Endothelial cell of umbilical vein (primary cell): ENCODE results near the gene SPATA45. TPM values are rescaled to one million over a fixed set of nuclear protein-coding genes. Genes with fewer than 3 reads are reported as not detected.

Experiments used
- BruUV-seq: library from RNA; stranded (reverse); fragments of 400-500 nt; replicated peaks from 2 replicates; lab custom pipeline; 2021; lab: Mats Ljungman, UMichigan
- CTCF ChIA-PET: fragments of 300-600, 350-600 bp; sonication (Branson Sonifier 250); formaldehyde crosslinking; loops from one replicate; lab custom pipeline; 2021; ENCODE audit warnings: antibody characterized with exemption, inconsistent platforms; lab: Charles Lee
- POLR2A ChIA-PET: fragments of 300-600, 350-600 bp; sonication (Branson Sonifier 250); formaldehyde crosslinking; loops from one replicate; lab custom pipeline; 2021; ENCODE audit warnings: antibody characterized with exemption, inconsistent platforms; lab: Charles Lee
- DNase-seq: peaks from one replicate; pipeline ENCODE4 v3.0.0-alpha.2; 2011; ENCODE audit warnings: low read depth, low spot score
- FAIRE-seq: peaks from 2 replicates; lab custom pipeline; 2011; peaks lifted over from hg19 to GRCh38; lab: Jason Lieb, UNC
- H2AFZ ChIP-seq: 2 replicates; pipeline ENCODE4 v1.6.0; 2012; ENCODE audit warnings: low read depth, low read length, control low read depth, inconsistent platforms
- H3K27ac ChIP-seq: 2 replicates; pipeline ENCODE4 v1.5.1; 2011; ENCODE audit warnings: low read depth, mild to moderate bottlenecking, control low read depth, low read length, moderate library complexity; ENCODE audit not compliant: insufficient read depth
- H3K27me3 ChIP-seq, 2 experiments: 2 replicates each; pipeline versions ENCODE4 v1.6.0 to v1.6.1; 2011; ENCODE audit warnings: low read length in 2 of 2, mixed read lengths in 1 of 2; ENCODE audit not compliant: control insufficient read depth in 2 of 2, insufficient read depth in 2 of 2
- H3K36me3 ChIP-seq, 2 experiments: 2 replicates in 1 of 2; 3 replicates in 1 of 2; pipeline ENCODE4 v1.5.1; 2011; ENCODE audit warnings: low read length in 2 of 2, mild to moderate bottlenecking in 1 of 2, moderate library complexity in 1 of 2; ENCODE audit not compliant: control insufficient read depth in 2 of 2, insufficient read depth in 2 of 2; ENCODE audit errors: extremely low read depth in 1 of 2
- H3K4me1 ChIP-seq: 3 replicates; pipeline ENCODE4 v1.5.1; 2011; ENCODE audit warnings: mild to moderate bottlenecking, low read length; ENCODE audit not compliant: control insufficient read depth, insufficient read depth; ENCODE audit errors: extremely low read depth
- H3K4me2 ChIP-seq: 2 replicates; pipeline ENCODE4 v1.6.1; 2011; ENCODE audit warnings: low read length, control low read depth, mixed read lengths; ENCODE audit not compliant: insufficient read depth
- H3K4me3 ChIP-seq, 3 experiments: fragments of 200-600 bp in 1 of 3; sonication (generic), shearing (Covaris generic) in 1 of 3; replicated peaks in 1 of 3; 2 replicates each; pipeline ENCODE4 v1.5.1; 2011 to 2016; ENCODE audit warnings: control low read depth in 3 of 3, low read length in 3 of 3, mild to moderate bottlenecking in 2 of 3, inconsistent platforms in 1 of 3, low read depth in 1 of 3, moderate library complexity in 1 of 3; ENCODE audit not compliant: insufficient read depth in 1 of 3
- H3K79me2 ChIP-seq: 2 replicates; pipeline ENCODE4 v1.6.0; 2012; ENCODE audit warnings: low read length, inconsistent platforms; ENCODE audit not compliant: control insufficient read depth, insufficient read depth
- H3K9ac ChIP-seq: replicated peaks from 2 replicates; pipeline ENCODE3; 2011; ENCODE audit warnings: low read length, control low read depth; ENCODE audit not compliant: insufficient read depth; ENCODE audit errors: extremely low read depth
- H3K9me1 ChIP-seq: replicated peaks from 3 replicates; pipeline ENCODE4 v1.6.0; 2011; ENCODE audit warnings: mild to moderate bottlenecking, low read length; ENCODE audit not compliant: control insufficient read depth, insufficient read depth; ENCODE audit errors: extremely low read depth
- H3K9me3 ChIP-seq: replicated peaks from 2 replicates; pipeline ENCODE4 v1.5.1; 2012; ENCODE audit warnings: low read length, inconsistent platforms; ENCODE audit not compliant: control insufficient read depth, insufficient read depth
- H4K20me1 ChIP-seq: replicated peaks from 2 replicates; pipeline ENCODE3; 2011; ENCODE audit warnings: mild to moderate bottlenecking, low read length; ENCODE audit not compliant: control insufficient read depth, insufficient read depth; ENCODE audit errors: extremely low read depth
- CTCF ChIP-seq, 2 donors: IDR thresholded peaks; 1 replicate in 1 of 2; 2 replicates in 1 of 2; pipeline ENCODE4 v1.5.1; 2011; ENCODE audit warnings: low read length in 2 of 2, mild to moderate bottlenecking in 2 of 2, moderate library complexity in 2 of 2, control low read depth in 1 of 2, inconsistent platforms in 1 of 2, low read depth in 1 of 2; ENCODE audit not compliant: insufficient read depth in 1 of 2; ENCODE audit errors: extremely low read depth in 1 of 2
- EZH2 ChIP-seq: IDR thresholded peaks from 2 replicates; pipeline ENCODE4 v1.6.1; 2012; ENCODE audit warnings: borderline replicate concordance, low read depth, mild to moderate bottlenecking, moderate library complexity, low read length, inconsistent platforms; ENCODE audit not compliant: severe bottlenecking
- FOS ChIP-seq: IDR thresholded peaks from 2 replicates; pipeline ENCODE4 v1.6.1; 2011; ENCODE audit warnings: mild to moderate bottlenecking, low read length, moderate library complexity, borderline replicate concordance; ENCODE audit not compliant: insufficient read depth
- GATA2 ChIP-seq: IDR thresholded peaks from 2 replicates; pipeline ENCODE4 v1.7.0; 2011; ENCODE audit warnings: low read depth, mild to moderate bottlenecking, moderate library complexity, mixed read lengths, low read length; ENCODE audit not compliant: insufficient read length, insufficient read depth
- JUN ChIP-seq: IDR thresholded peaks from 2 replicates; pipeline ENCODE4 v1.6.1; 2011; ENCODE audit warnings: borderline replicate concordance, low read depth; ENCODE audit not compliant: insufficient read length, insufficient read depth
- MAX ChIP-seq: IDR thresholded peaks from 2 replicates; pipeline ENCODE4 v1.6.1; 2011; ENCODE audit not compliant: insufficient read depth, insufficient read length
- MYC ChIP-seq: IDR thresholded peaks from one replicate; pipeline ENCODE4 v1.6.1; 2011; ENCODE audit warnings: mild to moderate bottlenecking, low read depth, low read length
- POLR2A ChIP-seq: IDR thresholded peaks from 2 replicates; pipeline ENCODE4 v1.6.1; 2012; ENCODE audit warnings: low read depth, mild to moderate bottlenecking, control low read depth, low read length
- POLR2AphosphoS5 ChIP-seq: IDR thresholded peaks from 2 replicates; pipeline ENCODE4 v1.6.1; 2012; ENCODE audit warnings: low read depth, mild to moderate bottlenecking, control low read depth, low read length, moderate library complexity; ENCODE audit not compliant: insufficient read depth
- dilution Hi-C: fragments of 300-500 bp; cut with MboI; formaldehyde crosslinking; loops from one replicate; pipeline ENCODE4 v1.15.0; 2019; ENCODE audit warnings: low sequenced_read_pairs; ENCODE audit not compliant: extremely low pct_ligation_motif_present
- intact Hi-C: fragments of 100-400 bp; cut with micrococcal nuclease; formaldehyde crosslinking; loops from one replicate; pipeline ENCODE4 v1.10.0; 2022
- polyA plus RNA-seq, 4 experiments: library from polyadenylated mRNA; depleted of rRNA in 3 of 4; stranded (reverse) in 3 of 4; unstranded in 1 of 4; fragments of >200 nt; gene quantifications; 2 replicates each; pipeline versions ENCODE4 v1.2.1 to v1.2.3, GENCODE V29; 2011 to 2012; ENCODE audit warnings: missing spikeins in 1 of 4
- total RNA-seq: library from RNA; stranded (reverse); gene quantifications from 2 replicates; pipeline ENCODE4 v1.2.3, GENCODE V29; 2021

Gene SPATA45
- total and polyA plus RNA-seq, 2 donors (not counting 3 experiments of a cell fraction or from before 2014, with no cell fraction given): not detected

GRCh38 chr1:212856755-212857154 is 9.3 kb upstream of the SPATA45 start:
- no TSS peak for BruUV-seq
- no peaks in the 10 kb centered on the region for H3K9me1 ChIP-seq
- no peak overlapping the region for H3K9ac ChIP-seq
- TF ChIP-seq MAX (no peak), JUN (no peak), POLR2A (no peak), CTCF (IDR thresholded peaks at IDR 0.05; ENCODE audit: extremely low read depth in 1 of 2, insufficient read depth in 1 of 2, low read depth in 1 of 2, low read length in 2 of 2) (no peak), FOS (no peak), POLR2AphosphoS5 (no peak), MYC (no peak), GATA2 (no peak), EZH2 (no peak)
- intact Hi-C loops: loop anchor here (2.0 to 5.0 kb wide), 2 partner anchors 34 to 190 kb away; no protein-coding TSS in a partner anchor
- POLR2A ChIA-PET: no interaction called here
- DNase-seq (no peak), FAIRE-seq (no peak)
- H3K27ac ChIP-seq: no peak overlapping the region
- H4K20me1 ChIP-seq: no peaks in the 10 kb centered on the region
- no peaks in the 10 kb centered on the region for H3K27me3 ChIP-seq
- CTCF ChIA-PET: interaction anchor here (0.6 to 2.2 kb wide), 3 partner anchors 46 to 1148 kb away, joined by 3 to 11 read pairs (median 3); no protein-coding TSS in a partner anchor
- no peaks in the 10 kb centered on the region for H3K9me3 ChIP-seq
- dilution Hi-C loops: no loop called here
- H3K4me1 ChIP-seq: peaks cover 19% of the 10 kb centered on the region
- peaks cover 31% of the 10 kb centered on the region for H3K79me2 ChIP-seq
- H2AFZ ChIP-seq: no peak overlapping the region
- H3K4me2 ChIP-seq: no peak overlapping the region
- no peak overlapping the region for H3K4me3 ChIP-seq
- no peaks in the 10 kb centered on the region for H3K36me3 ChIP-seq
